Activated CD4-positive, alpha-beta T cell treated with anti-CD3 and anti-CD28 coated beads, Interleukin-2, amount 10 ng/mL, durations not matched to agents 24 days and 14 days (primary cell): ENCODE measurements around the gene CDC26. TPM values are rescaled to one million over a fixed set of nuclear protein-coding genes. Genes with fewer than 3 reads are reported as not detected.
"Not testable (repeated sequence)": the region's sequence is repeated elsewhere in the genome, so short reads cannot be mapped to it uniquely, and the experiment has no call there.

Experiments
- DNase-seq: peaks from one replicate; pipeline ENCODE4 v3.0.0; 2022
- H3K27ac Mint-ChIP-seq: one replicate; pipeline ENCODE4 v1.8.0; 2022; ENCODE audit warnings: mild to moderate bottlenecking, mixed read lengths
- H3K27me3 Mint-ChIP-seq: one replicate; pipeline ENCODE4 v1.8.0; 2022; ENCODE audit warnings: mixed read lengths
- H3K36me3 Mint-ChIP-seq: one replicate; pipeline ENCODE4 v1.8.0; 2022; ENCODE audit warnings: low read depth, mild to moderate bottlenecking, mixed read lengths
- H3K4me1 Mint-ChIP-seq: one replicate; pipeline ENCODE4 v1.8.0; 2021; ENCODE audit warnings: mixed read lengths
- H3K4me3 Mint-ChIP-seq: one replicate; pipeline ENCODE4 v1.8.0; 2022; ENCODE audit warnings: mild to moderate bottlenecking, moderate library complexity, mixed read lengths
- H3K9me3 Mint-ChIP-seq: one replicate; pipeline ENCODE4 v1.8.0; 2021; ENCODE audit warnings: mixed read lengths
- intact Hi-C: fragments of 100-400 bp; cut with micrococcal nuclease; formaldehyde crosslinking; loops from one replicate; pipeline ENCODE4 v1.15.1; 2023
- total RNA-seq: library from RNA; stranded (reverse); gene quantifications from 2 replicates; pipeline ENCODE4 v1.2.3, GENCODE V29; 2022

The CDC26 gene
- total RNA-seq, 1 donor from 2014 or later, result 52.0 TPM

GRCh38 chr9:113302792-113303418 is 27.5 kb upstream of the CDC26 start, which contains the start of gene RNF183:
RNF183 (minus strand) TSS chr9:113303376; CDS start chr9:113298184, 5,192 bp downstream.
- no peaks in the 10 kb centered on the region for H3K9me3 Mint-ChIP-seq
- no peak for DNase-seq
- intact Hi-C loops, result no loop called here
- H3K27ac Mint-ChIP-seq, result no peak within 1 kb of the TSS
- no peak within 1 kb of the TSS for H3K4me3 Mint-ChIP-seq
- no peaks in the 10 kb centered on the region for H3K36me3 Mint-ChIP-seq
- H3K4me1 Mint-ChIP-seq, result no peaks in the 10 kb centered on the region
- peaks cover 17% of the 10 kb centered on the region for H3K27me3 Mint-ChIP-seq

- Mint-ChIP-seq H3K36me3 (no peaks in the 10 kb centered on the region), H3K9me3 (no peaks in the 10 kb centered on the region), H3K4me1 (no peaks in the 10 kb centered on the region), H3K27me3 (peaks cover 17% of the 10 kb centered on the region), H3K27ac (no peak overlapping the region), H3K4me3 (no peak overlapping the region)
- no peak for DNase-seq
- intact Hi-C loops, result no loop called here
Observed at GRCh38 chr9:113301548-113301947, 26.2 kb upstream of the CDC26 start.

GRCh38 chr9:113299800-113300292 is 24.5 kb upstream of the CDC26 start:
- intact Hi-C loops, result no loop called here
- DNase-seq, result no peak
- Mint-ChIP-seq H3K27ac (no peak overlapping the region), H3K27me3 (peaks cover 16% of the 10 kb centered on the region), H3K4me3 (no peak overlapping the region), H3K4me1 (peaks cover 2% of the 10 kb centered on the region), H3K36me3 (peaks cover 3% of the 10 kb centered on the region), H3K9me3 (no peaks in the 10 kb centered on the region)

- Mint-ChIP-seq H3K27ac (no peak overlapping the region), H3K9me3 (no peaks in the 10 kb centered on the region), H3K36me3 (peaks cover 4% of the 10 kb centered on the region), H3K27me3 (peaks cover 13% of the 10 kb centered on the region), H3K4me3 (no peak overlapping the region), H3K4me1 (peaks cover 2% of the 10 kb centered on the region)
- intact Hi-C loops, result no loop called here
- DNase-seq, result no peak
Observed at GRCh38 chr9:113298924-113299770, 23.8 kb upstream of the CDC26 start.

GRCh38 chr9:113298311-113298710 is 22.9 kb upstream of the CDC26 start:
- no peak overlapping the region for H3K27ac Mint-ChIP-seq
- H3K9me3 Mint-ChIP-seq, result no peaks in the 10 kb centered on the region

GRCh38 chr9:113296796-113297558 is 21.6 kb upstream of the CDC26 start:
- H3K4me3 Mint-ChIP-seq, result no peak overlapping the region
- H3K4me1 Mint-ChIP-seq, result peaks cover 2% of the 10 kb centered on the region
- DNase-seq, result no peak
- peaks cover 10% of the 10 kb centered on the region for H3K36me3 Mint-ChIP-seq
- H3K27ac Mint-ChIP-seq, result no peak overlapping the region
- H3K27me3 Mint-ChIP-seq, result peaks cover 9% of the 10 kb centered on the region
- H3K9me3 Mint-ChIP-seq, result no peaks in the 10 kb centered on the region
- intact Hi-C loops, result no loop called here

More at GRCh38 chr9:113298311-113298710, 22.9 kb upstream of the CDC26 start:
- Mint-ChIP-seq H3K4me3 (no peak overlapping the region), H3K27me3 (peaks cover 13% of the 10 kb centered on the region), H3K4me1 (peaks cover 2% of the 10 kb centered on the region), H3K36me3 (peaks cover 4% of the 10 kb centered on the region)
- intact Hi-C loops, result no loop called here
- DNase-seq, result no peak

GRCh38 chr9:113296247-113296646 is 20.9 kb upstream of the CDC26 start:
- H3K27ac Mint-ChIP-seq, H3K27me3 Mint-ChIP-seq, H3K4me3 Mint-ChIP-seq, H3K9me3 Mint-ChIP-seq, H3K4me1 Mint-ChIP-seq, DNase-seq, intact Hi-C loops: not testable (repeated sequence)
- H3K36me3 Mint-ChIP-seq, result peaks cover 17% of the 10 kb centered on the region

- Mint-ChIP-seq H3K9me3 (no peaks in the 10 kb centered on the region), H3K4me3 (no peak overlapping the region), H3K27ac (no peak overlapping the region), H3K4me1 (peaks cover 7% of the 10 kb centered on the region), H3K27me3 (no peaks in the 10 kb centered on the region), H3K36me3 (peaks cover 39% of the 10 kb centered on the region)
- intact Hi-C loops, result no loop called here
- no peak for DNase-seq
Observed at GRCh38 chr9:113293285-113293878, 18.0 kb upstream of the CDC26 start.

- DNase-seq, result no peak
- Mint-ChIP-seq H3K4me1 (peaks cover 7% of the 10 kb centered on the region), H3K36me3 (peaks cover 60% of the 10 kb centered on the region), H3K27ac (no peak overlapping the region), H3K27me3 (no peaks in the 10 kb centered on the region), H3K4me3 (no peak overlapping the region), H3K9me3 (no peaks in the 10 kb centered on the region)
- intact Hi-C loops, result no loop called here
Observed at GRCh38 chr9:113290052-113290607, 14.8 kb upstream of the CDC26 start.

GRCh38 chr9:113289091-113289490 is 13.7 kb upstream of the CDC26 start:
- H3K27ac Mint-ChIP-seq, result no peak overlapping the region
- H3K4me1 Mint-ChIP-seq, result peaks cover 5% of the 10 kb centered on the region
- DNase-seq, result no peak
- no peak overlapping the region for H3K4me3 Mint-ChIP-seq
- H3K9me3 Mint-ChIP-seq, result no peaks in the 10 kb centered on the region
- H3K27me3 Mint-ChIP-seq, result no peaks in the 10 kb centered on the region
- intact Hi-C loops, result no loop called here
- H3K36me3 Mint-ChIP-seq, result peaks cover 66% of the 10 kb centered on the region

- intact Hi-C loops, result no loop called here
- Mint-ChIP-seq H3K36me3 (peaks cover 65% of the 10 kb centered on the region), H3K4me3 (no peak overlapping the region), H3K27me3 (no peaks in the 10 kb centered on the region), H3K27ac (no peak overlapping the region), H3K4me1 (peaks cover 25% of the 10 kb centered on the region), H3K9me3 (no peaks in the 10 kb centered on the region)
- no peak for DNase-seq
Observed at GRCh38 chr9:113281356-113281755, 6.0 kb upstream of the CDC26 start.

- no peak for DNase-seq
- Mint-ChIP-seq H3K9me3 (no peaks in the 10 kb centered on the region), H3K27me3 (no peaks in the 10 kb centered on the region), H3K4me1 (peaks cover 30% of the 10 kb centered on the region), H3K36me3 (peaks cover 52% of the 10 kb centered on the region), H3K27ac (no peak overlapping the region), H3K4me3 (no peak overlapping the region)
- intact Hi-C loops, result loop anchor here (10.0 kb wide), 1 partner anchor 236 kb away; no protein-coding TSS in a partner anchor
Observed at GRCh38 chr9:113278840-113279239, 3.5 kb upstream of the CDC26 start.

- Mint-ChIP-seq H3K9me3 (no peaks in the 10 kb centered on the region), H3K27ac (no peak overlapping the region), H3K27me3 (no peaks in the 10 kb centered on the region), H3K4me1 (peaks cover 25% of the 10 kb centered on the region), H3K4me3 (no peak overlapping the region), H3K36me3 (peaks cover 39% of the 10 kb centered on the region)
- intact Hi-C loops, result loop anchor here (1.0 to 10.0 kb wide), 10 partner anchors 53 to 384 kb away; partner anchors contain the start of genes ALAD, C9orf43, FKBP15 and POLE3
- DNase-seq, result peak; percentile 86
Observed at GRCh38 chr9:113274474-113275156, 757 bp downstream of the CDC26 start.
